ENCODE measurements around the gene SLC43A1. TPM values are rescaled to one million over a fixed set of nuclear protein-coding genes. Genes with fewer than 3 reads are reported as not detected.

The SLC43A1 gene
- polyA plus RNA-seq, 3 donors = 5.4 to 6.2 (median 5.8) TPM

DNA sequence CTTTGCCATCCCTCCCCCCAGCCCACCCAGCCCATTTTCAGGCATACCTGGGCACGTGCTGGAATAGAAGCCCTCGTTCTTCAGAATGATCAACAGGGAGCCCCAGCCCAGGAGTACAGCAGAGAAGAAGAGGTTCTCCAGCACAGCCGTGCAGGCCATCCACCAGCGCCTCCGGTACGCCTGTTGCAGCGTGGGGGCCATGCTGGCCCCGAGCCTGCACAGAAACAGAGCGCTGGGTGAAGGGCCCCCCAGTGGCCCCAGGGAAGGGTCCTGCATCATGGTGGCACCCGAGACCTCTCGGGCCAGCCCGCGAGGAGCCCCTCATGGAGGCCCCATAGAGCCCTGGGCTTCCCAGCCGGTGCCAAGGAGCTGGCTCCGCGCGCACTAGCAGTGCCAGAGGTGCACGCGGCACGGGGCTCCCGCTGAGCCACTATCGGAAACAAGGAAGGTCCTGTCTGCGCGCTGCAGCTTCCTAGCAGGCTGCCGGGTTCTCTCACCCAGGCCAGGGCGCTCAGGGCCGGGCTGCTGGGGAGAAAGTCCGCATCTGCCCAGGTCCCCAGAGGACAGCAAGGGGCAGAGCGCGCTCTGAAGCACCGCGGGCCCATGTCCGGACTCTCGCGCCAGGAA, 1.5 kb downstream of the SLC43A1 start:
- H3K27ac Mint-ChIP-seq = peak overlapping the region in 1 of 7 donors; percentile 13
- peaks cover 0 to 3% (median 0%) of the 10 kb centered on the region in 7 donors for H3K9me3 Mint-ChIP-seq
- H3K4me1 ChIP-seq (ENCODE audit: control insufficient read depth in 1 of 2, insufficient read depth in 2 of 2, low read length in 2 of 2) = peaks cover 16 to 22% of the 10 kb centered on the region in 2 donors
- H3K27me3 ChIP-seq (ENCODE audit: control insufficient read depth in 2 of 2, insufficient read depth in 2 of 2, low read length in 2 of 2) = no peaks in the 10 kb centered on the region
- no peak overlapping the region for H3K27ac ChIP-seq (ENCODE audit: low read depth in 1 of 2, low read length in 2 of 2)
- peak overlapping the region; percentile 63 to 83 (median 80) for H3K4me3 ChIP-seq (replicated peaks in 1 of 3; ENCODE audit: low read depth in 2 of 3, low read length in 3 of 3)
- H3K79me2 ChIP-seq (ENCODE audit: insufficient read depth, low read length) = peaks cover 19% of the 10 kb centered on the region
- peaks cover 0 to 3% of the 10 kb centered on the region in 2 donors for H3K36me3 Mint-ChIP-seq
- peak overlapping the region; percentile 99 for H3K4me3 Mint-ChIP-seq
- H2AFZ ChIP-seq (ENCODE audit: insufficient read depth, low read depth, low read length, poor library complexity, severe bottlenecking) = peak overlapping the region; percentile 96
- TF ChIP-seq, protein P1, sequence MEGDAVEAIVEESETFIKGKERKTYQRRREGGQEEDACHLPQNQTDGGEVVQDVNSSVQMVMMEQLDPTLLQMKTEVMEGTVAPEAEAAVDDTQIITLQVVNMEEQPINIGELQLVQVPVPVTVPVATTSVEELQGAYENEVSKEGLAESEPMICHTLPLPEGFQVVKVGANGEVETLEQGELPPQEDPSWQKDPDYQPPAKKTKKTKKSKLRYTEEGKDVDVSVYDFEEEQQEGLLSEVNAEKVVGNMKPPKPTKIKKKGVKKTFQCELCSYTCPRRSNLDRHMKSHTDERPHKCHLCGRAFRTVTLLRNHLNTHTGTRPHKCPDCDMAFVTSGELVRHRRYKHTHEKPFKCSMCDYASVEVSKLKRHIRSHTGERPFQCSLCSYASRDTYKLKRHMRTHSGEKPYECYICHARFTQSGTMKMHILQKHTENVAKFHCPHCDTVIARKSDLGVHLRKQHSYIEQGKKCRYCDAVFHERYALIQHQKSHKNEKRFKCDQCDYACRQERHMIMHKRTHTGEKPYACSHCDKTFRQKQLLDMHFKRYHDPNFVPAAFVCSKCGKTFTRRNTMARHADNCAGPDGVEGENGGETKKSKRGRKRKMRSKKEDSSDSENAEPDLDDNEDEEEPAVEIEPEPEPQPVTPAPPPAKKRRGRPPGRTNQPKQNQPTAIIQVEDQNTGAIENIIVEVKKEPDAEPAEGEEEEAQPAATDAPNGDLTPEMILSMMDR (IDR thresholded peaks at IDR 0.05) = no peak
- H3K27me3 Mint-ChIP-seq (ENCODE audit: low read depth in 3 of 3) = peaks cover 1 to 13% (median 6%) of the 10 kb centered on the region in 3 donors
- H3K4me1 Mint-ChIP-seq = peaks cover 26% of the 10 kb centered on the region
- H3K9me3 ChIP-seq (replicated peaks in 1 of 2; ENCODE audit: control insufficient read depth in 1 of 2, insufficient read depth in 1 of 2, low read length in 2 of 2) = no peaks in the 10 kb centered on the region
- intact Hi-C loops (cut with micrococcal nuclease) = no loop called here
- WGBS (ENCODE audit: insufficient coverage) = 6% methylated on average over 33 of the region's 35 CpGs
- no peaks in the 10 kb centered on the region for H4K20me1 ChIP-seq (ENCODE audit: insufficient read depth, low read length)
- peak; percentile 28 to 30 (median 30) for DNase-seq
- peak overlapping the region; percentile 63 for H3K9ac ChIP-seq (ENCODE audit: insufficient read depth, low read length, poor library complexity, severe bottlenecking)
- peak overlapping the region; percentile 88 for H3K4me2 ChIP-seq (replicated peaks; ENCODE audit: extremely low read depth, low read length, poor library complexity, severe bottlenecking)
- no peaks in the 10 kb centered on the region for H3K36me3 ChIP-seq (replicated peaks in 1 of 2; ENCODE audit: control insufficient read depth in 1 of 2, insufficient read depth in 2 of 2, low read length in 2 of 2)

DNA sequence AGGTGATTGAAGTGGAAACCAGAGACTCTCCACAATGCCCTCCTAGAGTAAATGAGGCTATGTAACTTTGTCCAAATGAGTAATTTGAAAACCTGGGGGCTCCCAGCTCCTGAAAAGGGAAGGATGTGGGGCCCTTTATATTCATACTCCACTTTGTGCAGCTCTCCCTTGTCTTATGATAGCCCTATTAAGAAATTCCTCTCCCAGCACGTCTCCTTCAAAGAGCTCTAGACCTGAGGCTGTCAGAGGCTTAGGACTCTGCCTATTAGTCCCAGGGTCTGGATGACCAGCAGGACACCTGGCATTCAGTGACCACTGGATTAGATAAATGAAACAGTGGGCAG, 2.1 kb downstream of the SLC43A1 start:
- Histone ChIP-seq H3K4me2 (replicated peaks; ENCODE audit: extremely low read depth, low read length, poor library complexity, severe bottlenecking) (no peak overlapping the region), H3K27me3 (ENCODE audit: control insufficient read depth in 2 of 2, insufficient read depth in 2 of 2, low read length in 2 of 2) (no peaks in the 10 kb centered on the region), H3K4me3 (replicated peaks in 1 of 3; ENCODE audit: low read depth in 2 of 3, low read length in 3 of 3) (no peak overlapping the region), H2AFZ (ENCODE audit: insufficient read depth, low read depth, low read length, poor library complexity, severe bottlenecking) (no peak overlapping the region), H3K9me3 (replicated peaks in 1 of 2; ENCODE audit: control insufficient read depth in 1 of 2, insufficient read depth in 1 of 2, low read length in 2 of 2) (no peaks in the 10 kb centered on the region), H3K9ac (ENCODE audit: insufficient read depth, low read length, poor library complexity, severe bottlenecking) (no peak overlapping the region), H3K36me3 (replicated peaks in 1 of 2; ENCODE audit: control insufficient read depth in 1 of 2, insufficient read depth in 2 of 2, low read length in 2 of 2) (no peaks in the 10 kb centered on the region), H3K79me2 (ENCODE audit: insufficient read depth, low read length) (peaks cover 19% of the 10 kb centered on the region), H3K4me1 (ENCODE audit: control insufficient read depth in 1 of 2, insufficient read depth in 2 of 2, low read length in 2 of 2) (peaks cover 16 to 22% of the 10 kb centered on the region in 2 donors), H4K20me1 (ENCODE audit: insufficient read depth, low read length) (no peaks in the 10 kb centered on the region), H3K27ac (ENCODE audit: low read depth in 1 of 2, low read length in 2 of 2) (no peak overlapping the region)
- no peak overlapping the region for H3K27ac Mint-ChIP-seq
- H3K4me1 Mint-ChIP-seq = peaks cover 26% of the 10 kb centered on the region
- peaks cover 1 to 13% (median 6%) of the 10 kb centered on the region in 3 donors for H3K27me3 Mint-ChIP-seq (ENCODE audit: low read depth in 3 of 3)
- H3K9me3 Mint-ChIP-seq = peaks cover 0 to 3% (median 0%) of the 10 kb centered on the region in 7 donors
- intact Hi-C loops (cut with micrococcal nuclease) = no loop called here
- no peak for DNase-seq
- 0% methylated on average over 1 of the region's 1 CpG for WGBS (ENCODE audit: insufficient coverage)
- H3K36me3 Mint-ChIP-seq = peaks cover 0 to 7% of the 10 kb centered on the region in 2 donors
- H3K4me3 Mint-ChIP-seq = peak overlapping the region in 1 of 2 donors; percentile 39
- TF ChIP-seq, protein P1 (IDR thresholded peaks at IDR 0.05) = no peak
